HepG2 (cell line): ENCODE data around the gene FSCN2. TPM values are rescaled to one million over a fixed set of nuclear protein-coding genes. Genes with fewer than 3 reads are reported as not detected.

ENCODE experiments used
- ATAC-seq: fragments of 200-7000 bp; cut with Tn5 transposase; 3 replicates; pipeline ENCODE4 v1.9.1; 2020; ENCODE audit warnings: mild to moderate bottlenecking, moderate library complexity
- BruUV-seq: library from RNA; stranded (reverse); fragments of 400-500 nt; replicated peaks from 2 replicates; lab custom pipeline; 2021; lab: Mats Ljungman, UMichigan
- CTCF ChIA-PET: fragments of 300-600 bp; formaldehyde crosslinking; extraction: SDS; loops from one replicate; lab custom pipeline; 2021; ENCODE audit warnings: low total read pairs, inconsistent platforms, low intra/inter-chr PET ratio; lab: Yijun Ruan, JAX
- POLR2A ChIA-PET: fragments of 350-600 bp; sonication (Branson Sonifier 250); formaldehyde crosslinking; loops from one replicate; lab custom pipeline; 2020; ENCODE audit warnings: antibody characterized with exemption, inconsistent platforms; lab: Yijun Ruan, JAX
- DNase-seq: peaks from one replicate; pipeline ENCODE4 v3.0.0-alpha.2; 2015; ENCODE audit warnings: low spot score
- FAIRE-seq: peaks from 3 replicates; lab custom pipeline; 2011; peaks lifted over from hg19 to GRCh38; lab: Jason Lieb, UNC
- H2AFZ ChIP-seq: one replicate; pipeline ENCODE4 v1.6.1; 2011; ENCODE audit warnings: low read length, inconsistent platforms
- H3K27ac ChIP-seq: fragments of 300-600 bp; 3 replicates; pipeline ENCODE4 v1.8.0; 2011; ENCODE audit warnings: mixed run types, mild to moderate bottlenecking, mixed read lengths, low read length, inconsistent platforms; ENCODE audit not compliant: insufficient read depth; ENCODE audit errors: extremely low read length
- H3K27me3 ChIP-seq, 2 experiments: fragments of 200-600 bp in 1 of 2; 2 replicates in 1 of 2; 3 replicates in 1 of 2; pipeline versions ENCODE4 v1.6.0 to v1.8.0; 2011; ENCODE audit warnings: low read length in 2 of 2, mild to moderate bottlenecking in 2 of 2, moderate library complexity in 2 of 2, inconsistent platforms in 1 of 2; ENCODE audit not compliant: insufficient read depth in 2 of 2, control insufficient read depth in 1 of 2
- H3K36me3 ChIP-seq, 2 experiments: fragments of 200-600 bp in 1 of 2; replicated peaks in 1 of 2; 2 replicates in 1 of 2; 3 replicates in 1 of 2; pipeline versions ENCODE4 v1.5.1 to v1.8.0; 2011; ENCODE audit warnings: low read length in 2 of 2, inconsistent platforms in 1 of 2; ENCODE audit not compliant: insufficient read depth in 2 of 2, control insufficient read depth in 1 of 2
- H3K4me1 ChIP-seq: 2 replicates; pipeline ENCODE4 v1.5.1; 2012; ENCODE audit warnings: low read length, inconsistent platforms; ENCODE audit not compliant: insufficient read depth
- H3K4me2 ChIP-seq: 2 replicates; pipeline ENCODE4 v1.6.0; 2011; ENCODE audit warnings: low read depth, low read length, inconsistent platforms
- H3K4me3 ChIP-seq, 3 experiments: fragments of 200-600 bp in 1 of 3; sonication (generic), shearing (Covaris generic) in 1 of 3; replicated peaks in 1 of 3; 2 replicates each; pipeline ENCODE4 v1.5.1; 2011 to 2016; ENCODE audit warnings: low read length in 3 of 3, inconsistent platforms in 2 of 3, low read depth in 2 of 3, mild to moderate bottlenecking in 2 of 3, control low read depth in 1 of 3, mixed read lengths in 1 of 3; ENCODE audit not compliant: insufficient read depth in 1 of 3
- H3K79me2 ChIP-seq: one replicate; pipeline ENCODE4 v1.6.1; 2011; ENCODE audit warnings: low read length, inconsistent platforms; ENCODE audit not compliant: insufficient read depth
- H3K9ac ChIP-seq: 2 replicates; pipeline ENCODE4 v1.6.0; 2011; ENCODE audit warnings: mild to moderate bottlenecking, low read depth, low read length, inconsistent platforms; ENCODE audit not compliant: insufficient read depth
- H3K9me3 ChIP-seq: 2 replicates; pipeline ENCODE4 v1.5.1; 2012; ENCODE audit warnings: mild to moderate bottlenecking, low read length
- H4K20me1 ChIP-seq: 2 replicates; pipeline ENCODE4 v1.6.0; 2011; ENCODE audit warnings: inconsistent platforms, mild to moderate bottlenecking, low read length, moderate library complexity; ENCODE audit not compliant: insufficient read depth
- NFYC ChIP-seq: IDR thresholded peaks from 2 replicates; pipeline ENCODE4 v1.6.1; 2016; ENCODE audit warnings: missing genetic modification reagents, missing compliant biosample characterization
- WGBS: methylation state at CpG from one replicate; pipeline ENCODE4 v1.1.6; 2017; ENCODE audit warnings: low lambda C conversion rate; 5-methylcytosine and 5-hydroxymethylcytosine counted together
- in situ Hi-C: cut with HindIII; loops from 2 replicates; pipeline ENCODE4 v1.10.0; 2017; ENCODE audit warnings: low pct_unique_long_range_greater_than_20kb; ENCODE audit not compliant: extremely low pct_ligation_motif_present
- intact Hi-C: fragments of 100-400 bp; cut with micrococcal nuclease; formaldehyde crosslinking; loops from one replicate; pipeline ENCODE4 v1.10.0; 2022; ENCODE audit not compliant: unreplicated experiment
- polyA plus RNA-seq, 8 experiments: library from polyadenylated mRNA; depleted of rRNA in 3 of 8; stranded (reverse) in 7 of 8; unstranded in 1 of 8; fragments of >200 nt; fragmentation: Illumina TruSeq in 4 of 8; extraction: Trizol in 4 of 8; gene quantifications; 2 replicates each; pipeline versions ENCODE4 v1.2.1 to v1.2.3, GENCODE V29; 2011 to 2016; ENCODE audit warnings: low read depth in 4 of 8, missing spikeins in 1 of 8, mixed read lengths in 1 of 8; ENCODE audit not compliant: insufficient read depth in 1 of 8
- total RNA-seq, 5 experiments: library from RNA; depleted of rRNA; stranded (reverse); fragments of >200 nt; fragmentation: Illumina TruSeq; extraction: Trizol; gene quantifications; 2 replicates each; pipeline ENCODE4 v1.2.3, GENCODE V29; 2016; ENCODE audit warnings: low read depth in 1 of 5
- TF ChIP-seq, protein P1 (sequence below): sonication (generic); formaldehyde crosslinking; IDR thresholded peaks from 2 replicates; pipeline ENCODE4 v1.4.0; 2020; ENCODE audit warnings: missing genetic modification reagents
- TF ChIP-seq, protein P2 (sequence below): sonication (generic); formaldehyde crosslinking; IDR thresholded peaks from 2 replicates; pipeline ENCODE4 v1.5.1; 2020; ENCODE audit warnings: mild to moderate bottlenecking, missing genetic modification reagents, moderate library complexity
- TF ChIP-seq, protein P3 (sequence below): fragments of 450-650 bp; IDR thresholded peaks from 2 replicates; pipeline ENCODE4 v1.6.1; 2016
- TF ChIP-seq, protein P4 (sequence below): sonication (generic); formaldehyde crosslinking; IDR thresholded peaks from 2 replicates; pipeline ENCODE4 v1.9.0; 2021; ENCODE audit warnings: missing genetic modification reagents, borderline replicate concordance
- TF ChIP-seq, protein P5 (sequence below): IDR thresholded peaks from 2 replicates; pipeline ENCODE4 v1.6.1; 2012; ENCODE audit warnings: inconsistent platforms

FSCN2 gene
- total and polyA plus RNA-seq, 2 of the 13 experiments (the other 11 are each of a cell fraction or from before 2014, with no cell fraction given): 0.09 TPM; not detected in 1

DNA sequence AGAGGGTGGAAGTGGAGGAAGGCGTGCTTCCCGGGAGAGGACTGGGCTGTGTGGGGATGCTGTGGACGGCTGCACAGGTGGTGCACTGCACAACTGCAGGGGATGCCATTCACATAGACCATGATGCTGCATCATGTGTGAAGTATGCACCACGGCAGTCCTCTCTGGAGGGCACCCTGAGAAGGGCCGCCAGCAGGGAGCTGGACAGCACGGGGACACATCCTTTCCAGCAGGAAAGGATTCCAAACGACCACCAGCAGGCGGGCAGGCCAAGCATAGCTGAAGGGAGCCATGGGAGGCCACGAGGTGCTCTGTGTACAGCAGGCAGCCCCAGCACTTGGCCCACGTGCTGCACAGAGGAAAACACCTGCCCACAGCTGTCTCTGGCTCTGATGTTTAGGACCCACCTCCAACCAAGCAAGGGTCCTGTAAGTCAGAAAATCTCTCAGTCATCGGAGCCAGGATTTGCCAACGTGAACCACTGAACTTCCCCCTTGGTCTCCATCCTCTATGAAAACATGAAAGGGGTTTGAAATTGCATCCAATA, 25.6 kb upstream of the FSCN2 start:
- CTCF ChIA-PET: no interaction called here
- peak; percentile 8 for ATAC-seq

More for the DNA sequence above, 25.6 kb upstream of the FSCN2 start:
- H3K36me3 ChIP-seq: no peaks in the 10 kb centered on the region
- H2AFZ ChIP-seq: no peak overlapping the region
- BruUV-seq: no TSS peak
- peaks cover 12% of the 10 kb centered on the region for H3K4me1 ChIP-seq
- no peaks in the 10 kb centered on the region for H3K9me3 ChIP-seq
- DNase-seq (no peak), FAIRE-seq (no peak)
- no peak overlapping the region for H3K4me3 ChIP-seq
- POLR2A ChIA-PET: interaction anchor here (1.6 kb wide), 1 partner anchor 10 kb away, joined by 7 read pairs; the partner anchor contains the start of gene ACTG1
- no peak overlapping the region for H3K27ac ChIP-seq
- H3K9ac ChIP-seq: no peak overlapping the region
- intact Hi-C loops (no loop called here), in situ Hi-C loops (no loop called here)
- H3K27me3 ChIP-seq: peaks cover 4 to 21% of the 10 kb centered on the region in 2 experiments
- no peaks in the 10 kb centered on the region for H4K20me1 ChIP-seq
- no peak for TF ChIP-seq NFYC (CRISPR knock-in tag)
- TF ChIP-seq, protein P1, sequence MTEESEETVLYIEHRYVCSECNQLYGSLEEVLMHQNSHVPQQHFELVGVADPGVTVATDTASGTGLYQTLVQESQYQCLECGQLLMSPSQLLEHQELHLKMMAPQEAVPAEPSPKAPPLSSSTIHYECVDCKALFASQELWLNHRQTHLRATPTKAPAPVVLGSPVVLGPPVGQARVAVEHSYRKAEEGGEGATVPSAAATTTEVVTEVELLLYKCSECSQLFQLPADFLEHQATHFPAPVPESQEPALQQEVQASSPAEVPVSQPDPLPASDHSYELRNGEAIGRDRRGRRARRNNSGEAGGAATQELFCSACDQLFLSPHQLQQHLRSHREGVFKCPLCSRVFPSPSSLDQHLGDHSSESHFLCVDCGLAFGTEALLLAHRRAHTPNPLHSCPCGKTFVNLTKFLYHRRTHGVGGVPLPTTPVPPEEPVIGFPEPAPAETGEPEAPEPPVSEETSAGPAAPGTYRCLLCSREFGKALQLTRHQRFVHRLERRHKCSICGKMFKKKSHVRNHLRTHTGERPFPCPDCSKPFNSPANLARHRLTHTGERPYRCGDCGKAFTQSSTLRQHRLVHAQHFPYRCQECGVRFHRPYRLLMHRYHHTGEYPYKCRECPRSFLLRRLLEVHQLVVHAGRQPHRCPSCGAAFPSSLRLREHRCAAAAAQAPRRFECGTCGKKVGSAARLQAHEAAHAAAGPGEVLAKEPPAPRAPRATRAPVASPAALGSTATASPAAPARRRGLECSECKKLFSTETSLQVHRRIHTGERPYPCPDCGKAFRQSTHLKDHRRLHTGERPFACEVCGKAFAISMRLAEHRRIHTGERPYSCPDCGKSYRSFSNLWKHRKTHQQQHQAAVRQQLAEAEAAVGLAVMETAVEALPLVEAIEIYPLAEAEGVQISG (CRISPR knock-in tag): 0 out of 2 replicates have a peak, but pooled peaks have one; percentile 17
- TF ChIP-seq, protein P2, sequence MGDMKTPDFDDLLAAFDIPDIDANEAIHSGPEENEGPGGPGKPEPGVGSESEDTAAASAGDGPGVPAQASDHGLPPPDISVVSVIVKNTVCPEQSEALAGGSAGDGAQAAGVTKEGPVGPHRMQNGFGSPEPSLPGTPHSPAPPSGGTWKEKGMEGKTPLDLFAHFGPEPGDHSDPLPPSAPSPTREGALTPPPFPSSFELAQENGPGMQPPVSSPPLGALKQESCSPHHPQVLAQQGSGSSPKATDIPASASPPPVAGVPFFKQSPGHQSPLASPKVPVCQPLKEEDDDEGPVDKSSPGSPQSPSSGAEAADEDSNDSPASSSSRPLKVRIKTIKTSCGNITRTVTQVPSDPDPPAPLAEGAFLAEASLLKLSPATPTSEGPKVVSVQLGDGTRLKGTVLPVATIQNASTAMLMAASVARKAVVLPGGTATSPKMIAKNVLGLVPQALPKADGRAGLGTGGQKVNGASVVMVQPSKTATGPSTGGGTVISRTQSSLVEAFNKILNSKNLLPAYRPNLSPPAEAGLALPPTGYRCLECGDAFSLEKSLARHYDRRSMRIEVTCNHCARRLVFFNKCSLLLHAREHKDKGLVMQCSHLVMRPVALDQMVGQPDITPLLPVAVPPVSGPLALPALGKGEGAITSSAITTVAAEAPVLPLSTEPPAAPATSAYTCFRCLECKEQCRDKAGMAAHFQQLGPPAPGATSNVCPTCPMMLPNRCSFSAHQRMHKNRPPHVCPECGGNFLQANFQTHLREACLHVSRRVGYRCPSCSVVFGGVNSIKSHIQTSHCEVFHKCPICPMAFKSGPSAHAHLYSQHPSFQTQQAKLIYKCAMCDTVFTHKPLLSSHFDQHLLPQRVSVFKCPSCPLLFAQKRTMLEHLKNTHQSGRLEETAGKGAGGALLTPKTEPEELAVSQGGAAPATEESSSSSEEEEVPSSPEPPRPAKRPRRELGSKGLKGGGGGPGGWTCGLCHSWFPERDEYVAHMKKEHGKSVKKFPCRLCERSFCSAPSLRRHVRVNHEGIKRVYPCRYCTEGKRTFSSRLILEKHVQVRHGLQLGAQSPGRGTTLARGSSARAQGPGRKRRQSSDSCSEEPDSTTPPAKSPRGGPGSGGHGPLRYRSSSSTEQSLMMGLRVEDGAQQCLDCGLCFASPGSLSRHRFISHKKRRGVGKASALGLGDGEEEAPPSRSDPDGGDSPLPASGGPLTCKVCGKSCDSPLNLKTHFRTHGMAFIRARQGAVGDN (CRISPR knock-in tag): peak; percentile 38; the same call in 1 of the 2 replicates
- TF ChIP-seq, protein P3, sequence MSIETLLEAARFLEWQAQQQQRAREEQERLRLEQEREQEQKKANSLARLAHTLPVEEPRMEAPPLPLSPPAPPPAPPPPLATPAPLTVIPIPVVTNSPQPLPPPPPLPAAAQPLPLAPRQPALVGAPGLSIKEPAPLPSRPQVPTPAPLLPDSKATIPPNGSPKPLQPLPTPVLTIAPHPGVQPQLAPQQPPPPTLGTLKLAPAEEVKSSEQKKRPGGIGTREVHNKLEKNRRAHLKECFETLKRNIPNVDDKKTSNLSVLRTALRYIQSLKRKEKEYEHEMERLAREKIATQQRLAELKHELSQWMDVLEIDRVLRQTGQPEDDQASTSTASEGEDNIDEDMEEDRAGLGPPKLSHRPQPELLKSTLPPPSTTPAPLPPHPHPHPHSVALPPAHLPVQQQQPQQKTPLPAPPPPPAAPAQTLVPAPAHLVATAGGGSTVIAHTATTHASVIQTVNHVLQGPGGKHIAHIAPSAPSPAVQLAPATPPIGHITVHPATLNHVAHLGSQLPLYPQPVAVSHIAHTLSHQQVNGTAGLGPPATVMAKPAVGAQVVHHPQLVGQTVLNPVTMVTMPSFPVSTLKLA: peak; percentile 89
- TF ChIP-seq, protein P4, sequence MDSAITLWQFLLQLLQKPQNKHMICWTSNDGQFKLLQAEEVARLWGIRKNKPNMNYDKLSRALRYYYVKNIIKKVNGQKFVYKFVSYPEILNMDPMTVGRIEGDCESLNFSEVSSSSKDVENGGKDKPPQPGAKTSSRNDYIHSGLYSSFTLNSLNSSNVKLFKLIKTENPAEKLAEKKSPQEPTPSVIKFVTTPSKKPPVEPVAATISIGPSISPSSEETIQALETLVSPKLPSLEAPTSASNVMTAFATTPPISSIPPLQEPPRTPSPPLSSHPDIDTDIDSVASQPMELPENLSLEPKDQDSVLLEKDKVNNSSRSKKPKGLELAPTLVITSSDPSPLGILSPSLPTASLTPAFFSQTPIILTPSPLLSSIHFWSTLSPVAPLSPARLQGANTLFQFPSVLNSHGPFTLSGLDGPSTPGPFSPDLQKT: peak; percentile 62; the same call in 1 of the 2 replicates
- TF ChIP-seq, protein P5, sequence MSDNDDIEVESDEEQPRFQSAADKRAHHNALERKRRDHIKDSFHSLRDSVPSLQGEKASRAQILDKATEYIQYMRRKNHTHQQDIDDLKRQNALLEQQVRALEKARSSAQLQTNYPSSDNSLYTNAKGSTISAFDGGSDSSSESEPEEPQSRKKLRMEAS: peak; percentile 20; the same call in 1 of the 2 replicates
- no peaks in the 10 kb centered on the region for H3K79me2 ChIP-seq
- H3K4me2 ChIP-seq: no peak overlapping the region
- WGBS: 23% methylated on average over 7 of the region's 12 CpGs
